BJ (cell line): Measurements from ENCODE around the gene NGRN. TPM values are rescaled to one million over a fixed set of nuclear protein-coding genes. Genes with fewer than 3 reads are reported as not detected.
"Not testable (repeated sequence)": the region's sequence is repeated elsewhere in the genome, so short reads cannot be mapped to it uniquely, and the experiment has no call there.

Experiments used
- CTCF ChIA-PET: fragments of 350-600 bp; formaldehyde crosslinking; extraction: SDS; loops from one replicate; lab custom pipeline; 2021; ENCODE audit warnings: antibody characterized with exemption, inconsistent platforms; lab: Yijun Ruan, JAX
- POLR2A ChIA-PET: fragments of 300-600 bp; sonication (Branson Sonifier 250); formaldehyde crosslinking; extraction: SDS; loops from one replicate; lab custom pipeline; 2021; ENCODE audit warnings: antibody characterized with exemption; lab: Charles Lee
- DNase-seq: peaks from one replicate; pipeline ENCODE4 v3.0.0-alpha.2; 2011; ENCODE audit warnings: low read depth
- H3K27me3 ChIP-seq: 2 replicates; pipeline ENCODE4 v1.6.0; 2011; ENCODE audit warnings: low read length; ENCODE audit not compliant: control insufficient read depth, insufficient read depth
- H3K36me3 ChIP-seq: 2 replicates; pipeline ENCODE4 v1.5.1; 2011; ENCODE audit warnings: low read length; ENCODE audit not compliant: control insufficient read depth, insufficient read depth
- H3K4me3 ChIP-seq: 2 replicates; pipeline ENCODE4 v1.5.1; 2011; ENCODE audit warnings: low read depth, mild to moderate bottlenecking, control low read depth, low read length
- polyA plus RNA-seq: library from polyadenylated mRNA; depleted of rRNA; stranded (reverse); fragments of >200 nt; gene quantifications from 2 replicates; pipeline ENCODE4 v1.2.3, GENCODE V29; 2011
- TF ChIP-seq, protein P1 (sequence below): IDR thresholded peaks from 2 replicates; pipeline ENCODE4 v1.5.1; 2011; ENCODE audit warnings: low read depth, mild to moderate bottlenecking, control low read depth, inconsistent platforms, low read length, moderate library complexity; ENCODE audit not compliant: insufficient read depth

The NGRN gene
- polyA plus RNA-seq, 1 experiment = 63.5 TPM

GRCh38 chr15:90300541-90300940, 35.1 kb downstream of the NGRN start:
- Histone ChIP-seq H3K27me3 (no peaks in the 10 kb centered on the region), H3K4me3 (no peak overlapping the region), H3K36me3 (no peaks in the 10 kb centered on the region)
- TF ChIP-seq, protein P1, sequence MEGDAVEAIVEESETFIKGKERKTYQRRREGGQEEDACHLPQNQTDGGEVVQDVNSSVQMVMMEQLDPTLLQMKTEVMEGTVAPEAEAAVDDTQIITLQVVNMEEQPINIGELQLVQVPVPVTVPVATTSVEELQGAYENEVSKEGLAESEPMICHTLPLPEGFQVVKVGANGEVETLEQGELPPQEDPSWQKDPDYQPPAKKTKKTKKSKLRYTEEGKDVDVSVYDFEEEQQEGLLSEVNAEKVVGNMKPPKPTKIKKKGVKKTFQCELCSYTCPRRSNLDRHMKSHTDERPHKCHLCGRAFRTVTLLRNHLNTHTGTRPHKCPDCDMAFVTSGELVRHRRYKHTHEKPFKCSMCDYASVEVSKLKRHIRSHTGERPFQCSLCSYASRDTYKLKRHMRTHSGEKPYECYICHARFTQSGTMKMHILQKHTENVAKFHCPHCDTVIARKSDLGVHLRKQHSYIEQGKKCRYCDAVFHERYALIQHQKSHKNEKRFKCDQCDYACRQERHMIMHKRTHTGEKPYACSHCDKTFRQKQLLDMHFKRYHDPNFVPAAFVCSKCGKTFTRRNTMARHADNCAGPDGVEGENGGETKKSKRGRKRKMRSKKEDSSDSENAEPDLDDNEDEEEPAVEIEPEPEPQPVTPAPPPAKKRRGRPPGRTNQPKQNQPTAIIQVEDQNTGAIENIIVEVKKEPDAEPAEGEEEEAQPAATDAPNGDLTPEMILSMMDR = no peak
- ChIA-PET CTCF (interaction anchor here (0.6 to 2.9 kb wide), 14 partner anchors 9 to 249 kb away, joined by 3 to 22 read pairs (median 5); no protein-coding TSS in a partner anchor), POLR2A (no interaction called here)
- DNase-seq = no peak

DNA sequence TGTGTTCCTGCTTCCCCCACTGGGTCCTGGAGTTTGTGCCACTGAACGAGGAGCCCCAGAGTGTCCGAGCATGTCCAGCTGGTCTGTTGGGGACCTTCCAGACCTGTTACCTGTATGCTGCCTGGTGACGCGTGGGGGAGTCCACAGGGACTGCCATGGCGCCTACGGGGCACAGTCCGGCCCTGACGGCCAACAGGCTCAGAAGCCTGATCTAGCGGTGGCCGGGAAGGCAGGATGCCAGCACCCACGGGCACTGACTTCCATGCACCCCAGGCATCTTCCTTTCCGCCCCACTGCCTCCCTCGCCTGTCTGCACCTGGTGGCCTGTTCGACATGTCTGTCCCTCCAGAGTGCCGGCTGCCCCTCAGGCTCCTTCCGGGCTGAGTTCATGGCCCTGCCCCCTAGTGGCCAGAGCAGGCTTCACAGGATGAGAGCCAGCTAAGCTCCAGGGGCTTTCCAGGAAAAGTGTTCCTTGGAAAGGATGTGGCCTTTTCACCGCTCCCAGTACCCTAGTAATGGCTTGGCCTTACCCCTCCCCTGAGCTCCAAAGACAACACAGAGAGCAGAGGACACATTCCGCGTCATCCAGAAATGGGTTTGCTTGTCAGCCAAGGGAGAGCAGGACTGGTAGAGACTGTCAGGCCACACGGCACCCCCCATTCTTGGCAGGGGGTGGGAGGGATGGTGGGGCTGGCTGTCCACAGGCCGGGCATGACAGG, 35.7 kb downstream of the NGRN start:
- no peak overlapping the region for H3K4me3 ChIP-seq
- CTCF ChIA-PET = interaction anchor here (0.6 to 2.9 kb wide), 20 partner anchors 8 to 248 kb away, joined by 3 to 22 read pairs (median 4); no protein-coding TSS in a partner anchor
- DNase-seq = no peak

DNA sequence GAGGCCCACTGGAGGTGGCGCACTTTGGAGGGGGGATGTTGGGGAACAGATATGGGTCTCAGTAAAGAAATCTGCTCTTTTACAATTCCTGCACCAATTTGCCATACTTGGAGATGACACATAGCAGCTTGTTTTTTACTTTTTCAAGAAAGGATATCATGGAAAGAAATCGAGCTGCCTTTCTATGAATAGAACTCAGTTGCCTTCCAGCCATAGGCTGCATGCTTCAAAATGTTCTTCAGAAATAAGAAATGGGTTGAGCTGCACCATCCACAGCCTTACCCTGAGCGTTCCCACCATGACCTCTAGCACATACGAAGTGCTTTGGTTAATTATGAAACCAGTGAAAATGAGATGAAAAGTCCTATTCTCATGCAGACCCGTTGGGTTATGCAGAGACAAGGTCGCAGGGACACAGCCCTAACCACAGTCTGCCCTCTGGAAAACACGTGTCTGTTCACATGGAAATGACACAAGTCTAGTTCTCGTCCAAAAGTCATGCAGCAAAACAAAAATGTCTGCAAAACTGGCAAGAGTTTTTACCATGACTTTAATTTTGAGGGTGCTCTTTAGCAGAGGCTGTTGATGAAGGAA, 36.3 kb downstream of the NGRN start:
- POLR2A ChIA-PET = no interaction called here
- DNase-seq = no peak
- H3K36me3 ChIP-seq = no peaks in the 10 kb centered on the region
- no peaks in the 10 kb centered on the region for H3K27me3 ChIP-seq
- CTCF ChIA-PET = interaction anchor here (0.6 to 2.9 kb wide), 15 partner anchors 8 to 247 kb away, joined by 3 to 22 read pairs (median 4); no protein-coding TSS in a partner anchor
- TF ChIP-seq, protein P1 = no peak
- H3K4me3 ChIP-seq = no peak overlapping the region

More for the DNA sequence above, 35.7 kb downstream of the NGRN start:
- Histone ChIP-seq H3K36me3 (no peaks in the 10 kb centered on the region), H3K27me3 (no peaks in the 10 kb centered on the region)
- POLR2A ChIA-PET = no interaction called here
- TF ChIP-seq, protein P1 = peak; percentile 90

- POLR2A ChIA-PET, H3K4me3 ChIP-seq, DNase-seq, H3K36me3 ChIP-seq, H3K27me3 ChIP-seq: not testable (repeated sequence)
- CTCF ChIA-PET = interaction anchor here (1.2 to 5.4 kb wide), 4 partner anchors 13 to 177 kb away, joined by 3 to 39 read pairs (median 26); no protein-coding TSS in a partner anchor
Measured at GRCh38 chr15:90305355-90305754, 39.9 kb downstream of the NGRN start.

GRCh38 chr15:90305932-90306331, 40.5 kb downstream of the NGRN start:
- TF ChIP-seq, protein P1 = no peak
- POLR2A ChIA-PET = no interaction called here
- Histone ChIP-seq H3K4me3 (no peak overlapping the region), H3K27me3 (no peaks in the 10 kb centered on the region), H3K36me3 (no peaks in the 10 kb centered on the region)
- DNase-seq = no peak
- CTCF ChIA-PET = interaction anchor here (1.2 to 5.4 kb wide), 5 partner anchors 9 to 176 kb away, joined by 3 to 39 read pairs (median 14); no protein-coding TSS in a partner anchor
